CD1c-positive myeloid dendritic cell (primary cell): Measurements from ENCODE around the gene TMEM69.
"Not testable (repeated sequence)": the region's sequence is repeated elsewhere in the genome, so short reads cannot be mapped to it uniquely, and the experiment has no call there.

Source experiments
- DNase-seq: peaks from one replicate; pipeline ENCODE4 v3.0.0-alpha.2; 2016; ENCODE audit errors: extremely low spot score

Gene TMEM69

GRCh38 chr1:45677751-45678245 is 10.2 kb upstream of the TMEM69 start:
- DNase-seq: no peak

- DNase-seq: no peak
Measured at GRCh38 chr1:45678489-45678888, 9.5 kb upstream of the TMEM69 start.

GRCh38 chr1:45679123-45679522 is 8.9 kb upstream of the TMEM69 start:
- DNase-seq: no peak

DNA sequence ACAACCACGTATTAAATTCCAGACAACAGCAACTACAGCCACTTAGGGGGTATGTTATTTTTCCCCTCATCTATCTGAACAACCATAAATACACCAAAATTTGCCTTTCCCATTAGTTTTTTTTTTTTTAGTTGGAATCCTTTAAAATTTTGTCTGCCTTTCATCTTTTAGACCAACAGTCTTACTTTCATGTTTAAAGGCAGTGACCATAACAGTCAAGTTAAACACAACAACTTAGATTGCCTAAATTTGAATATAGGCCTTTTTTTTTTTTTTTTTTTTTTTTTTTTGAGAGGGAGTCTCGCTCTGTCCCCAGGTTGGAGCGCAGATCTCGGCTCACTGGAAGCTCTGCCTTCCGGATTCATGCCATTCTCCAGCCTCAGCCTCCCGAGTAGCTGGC is 5.0 kb upstream of the TMEM69 start:
- no peak for DNase-seq

DNA sequence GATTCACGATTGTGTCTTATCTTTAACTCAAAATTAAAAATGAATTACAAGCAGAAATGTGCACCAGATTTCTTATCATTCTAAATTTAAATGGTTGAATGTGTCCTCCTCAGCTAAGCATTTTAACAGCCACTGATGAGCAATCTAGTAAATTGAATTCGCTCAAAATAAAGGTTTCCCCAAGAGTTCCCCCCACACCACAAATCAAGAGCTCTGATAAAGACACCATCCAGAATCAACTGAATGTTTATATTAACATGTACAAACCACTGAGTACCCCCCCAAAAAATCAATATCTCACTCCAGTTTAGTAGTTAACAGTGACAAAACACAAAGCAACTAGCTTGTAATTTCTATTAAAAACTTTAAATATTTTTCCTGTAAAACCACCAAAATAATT is 3.6 kb upstream of the TMEM69 start:
- no peak for DNase-seq

DNA sequence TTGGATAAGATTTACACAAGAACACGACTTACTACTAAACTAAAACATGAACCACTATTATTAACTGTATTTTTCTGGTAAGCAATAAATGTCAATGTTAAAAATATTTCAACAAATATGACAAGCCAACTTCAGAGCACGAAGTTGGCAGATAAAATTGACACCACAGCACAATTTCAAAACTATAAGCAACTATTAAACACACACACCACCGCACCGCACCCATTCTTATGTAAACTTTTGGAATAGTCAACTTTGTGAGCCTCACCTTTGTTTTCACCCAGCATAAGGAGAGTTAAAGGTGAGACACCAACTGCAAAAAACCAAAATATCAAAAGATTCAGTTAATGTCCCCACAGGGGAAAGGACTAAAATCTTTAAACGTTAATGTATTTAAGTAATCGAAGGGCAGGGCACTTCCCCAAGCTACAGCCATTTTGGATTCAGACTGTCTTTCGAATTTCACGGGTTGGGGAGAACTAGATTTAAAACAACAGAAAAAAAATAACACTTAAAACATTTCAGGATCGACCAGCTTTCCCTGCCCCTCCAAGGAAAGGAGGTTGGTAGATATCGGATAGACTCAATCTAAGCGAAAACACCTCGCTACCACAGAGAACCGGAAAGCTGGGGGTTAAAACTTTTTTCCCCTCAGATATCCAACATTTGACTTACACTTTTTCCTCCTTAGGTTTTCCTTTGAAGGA is 2.5 kb upstream of the TMEM69 start:
- peak; percentile 50 for DNase-seq

GRCh38 chr1:45686015-45686287 is 2.0 kb upstream of the TMEM69 start:
- DNase-seq: peak; percentile 62

GRCh38 chr1:45686288-45687013 is 1.5 kb upstream of the TMEM69 start, which contains the start of gene GPBP1L1:
TSS of gene GPBP1L1 (minus strand) at chr1:45686533. CDS start at chr1:45659087, 27,446 bp downstream.
- DNase-seq: peak; percentile 97

GRCh38 chr1:45687014-45687753 is 797 bp upstream of the TMEM69 start:
- peak; percentile 99 for DNase-seq

DNA sequence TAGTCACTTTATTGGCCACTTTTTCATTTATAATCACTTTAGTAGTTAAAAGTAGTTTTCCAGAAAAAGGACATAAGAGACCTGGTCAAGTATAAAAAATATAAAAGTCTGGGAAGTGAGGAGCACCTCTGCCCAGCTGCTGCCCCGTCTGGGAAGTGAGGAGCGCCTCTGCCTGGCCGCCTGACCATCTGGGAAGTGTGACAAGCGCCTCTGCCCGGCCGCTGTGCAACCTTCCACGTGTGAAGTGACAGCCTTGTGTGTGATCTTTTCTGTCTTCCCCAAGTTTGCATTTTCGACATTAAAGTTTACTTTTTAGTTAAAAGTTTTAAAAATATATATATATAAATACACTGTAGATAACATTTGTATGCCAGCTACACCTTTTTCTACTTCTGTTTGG is 5.8 kb downstream of the TMEM69 start:
- DNase-seq: not testable (repeated sequence)

GRCh38 chr1:45694823-45695222 is 6.8 kb downstream of the TMEM69 start:
- no peak for DNase-seq

GRCh38 chr1:45704637-45705036 is 16.7 kb downstream of the TMEM69 start:
- no peak for DNase-seq

DNA sequence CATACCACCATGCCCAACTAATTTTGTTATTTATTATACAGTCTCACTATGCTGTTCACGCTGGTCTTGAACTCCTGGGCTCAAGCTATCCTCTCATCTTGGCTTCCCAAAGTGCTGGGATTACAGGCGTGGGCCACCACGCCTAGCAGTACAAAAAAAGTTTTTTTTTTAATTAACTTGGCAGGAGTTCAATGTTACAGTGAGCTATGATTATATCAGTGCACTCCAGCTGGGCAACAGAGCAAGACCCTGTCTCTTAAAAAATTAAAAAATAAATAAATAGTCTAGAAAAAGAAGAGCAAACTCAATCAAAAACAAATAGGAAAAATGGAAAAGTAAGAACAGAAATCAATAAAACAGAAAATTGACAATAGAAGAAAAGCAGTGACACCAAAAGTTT is 25.7 kb downstream of the TMEM69 start:
- no peak for DNase-seq

DNA sequence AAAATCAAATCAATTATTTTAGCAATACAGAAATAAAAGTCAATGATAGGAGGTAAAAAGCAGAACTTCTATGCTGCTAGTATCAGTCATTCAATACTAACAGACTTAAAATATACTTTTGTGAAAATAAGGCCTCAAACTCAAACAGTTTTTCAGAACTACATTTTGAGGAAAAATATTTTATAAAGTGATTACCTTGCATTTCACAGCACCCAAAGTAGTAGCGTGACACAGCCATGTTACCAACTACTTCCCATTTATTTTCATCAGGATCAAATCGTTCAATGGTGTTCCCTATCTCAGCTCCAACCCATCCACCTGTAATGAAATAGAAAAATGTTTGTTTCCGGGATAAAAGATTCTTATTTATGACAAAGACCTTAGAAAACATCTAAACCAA is 28.7 kb downstream of the TMEM69 start:
- DNase-seq: no peak

DNA sequence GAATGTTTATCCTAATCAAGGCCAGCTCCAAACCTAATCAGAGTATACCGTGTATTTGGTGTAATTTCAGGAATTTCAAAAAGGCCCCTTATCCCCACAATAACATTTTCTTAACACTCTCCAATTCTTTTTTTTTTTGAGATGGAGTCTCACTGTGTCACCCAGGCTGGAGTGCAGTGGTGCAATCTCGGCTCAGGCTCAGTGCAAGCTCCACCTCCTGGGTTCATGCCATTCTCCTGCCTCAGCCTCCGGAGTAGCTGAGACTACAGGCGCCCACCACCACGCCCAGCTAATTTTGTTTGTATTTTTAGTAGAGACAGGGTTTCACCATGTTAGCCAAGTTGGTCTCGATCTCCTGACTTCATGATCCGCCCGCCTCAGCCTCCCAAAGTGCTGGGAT is 29.4 kb downstream of the TMEM69 start:
- not testable (repeated sequence) for DNase-seq

DNA sequence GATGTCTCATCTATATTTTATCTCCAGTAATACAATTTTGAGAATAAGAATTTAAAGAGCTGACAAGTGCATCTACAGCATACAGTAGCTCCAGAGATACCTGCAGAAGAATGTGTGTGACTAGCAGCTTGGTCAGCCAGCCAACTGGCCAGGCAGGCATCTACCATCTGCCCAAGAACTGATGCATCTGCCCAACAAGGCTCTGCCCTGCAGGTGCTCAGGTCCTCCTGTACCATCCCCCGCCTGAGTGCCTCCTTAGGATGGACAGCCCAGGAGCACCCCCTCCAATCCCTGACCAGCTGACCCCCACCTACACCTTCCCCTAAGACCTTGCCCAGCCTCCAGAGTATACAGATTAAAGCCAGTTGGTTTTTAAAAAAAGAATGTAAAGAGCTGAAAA is 30.3 kb downstream of the TMEM69 start:
- no peak for DNase-seq

- no peak for DNase-seq
Measured at GRCh38 chr1:45721207-45721606, 33.2 kb downstream of the TMEM69 start.

- DNase-seq: peak; percentile 18
Measured at GRCh38 chr1:45722809-45723208, 34.8 kb downstream of the TMEM69 start.

DNA sequence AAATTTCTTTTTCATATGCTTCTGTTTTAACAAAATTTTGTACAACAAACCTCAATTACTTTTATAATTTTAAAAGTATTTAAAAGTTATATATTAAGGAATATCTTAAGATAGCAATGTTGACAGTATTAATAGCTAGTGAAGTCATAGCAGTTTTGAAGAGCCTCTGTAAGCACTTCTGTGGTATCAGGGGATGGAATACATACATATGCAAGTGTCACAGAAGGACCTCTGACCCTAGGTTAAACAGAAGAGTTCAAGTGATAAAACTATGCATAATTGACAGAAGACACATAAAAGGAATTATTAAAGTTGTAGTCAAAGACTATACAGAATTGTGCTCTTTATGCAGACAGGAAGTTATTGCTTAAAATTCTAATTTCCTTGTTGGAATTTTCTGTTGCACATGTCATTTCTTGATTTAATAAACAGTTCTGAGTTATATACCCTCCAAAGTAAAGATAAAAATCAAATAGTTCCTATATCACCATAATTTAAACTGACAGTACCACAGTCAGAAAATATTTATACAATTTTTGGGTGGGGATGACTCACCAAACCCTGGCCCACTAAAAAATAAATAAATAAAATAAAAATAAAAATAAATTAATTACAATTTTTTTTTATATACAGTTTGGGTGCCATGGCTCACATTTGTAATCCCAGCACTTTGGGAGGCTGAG is 35.4 kb downstream of the TMEM69 start:
- DNase-seq: no peak

DNA sequence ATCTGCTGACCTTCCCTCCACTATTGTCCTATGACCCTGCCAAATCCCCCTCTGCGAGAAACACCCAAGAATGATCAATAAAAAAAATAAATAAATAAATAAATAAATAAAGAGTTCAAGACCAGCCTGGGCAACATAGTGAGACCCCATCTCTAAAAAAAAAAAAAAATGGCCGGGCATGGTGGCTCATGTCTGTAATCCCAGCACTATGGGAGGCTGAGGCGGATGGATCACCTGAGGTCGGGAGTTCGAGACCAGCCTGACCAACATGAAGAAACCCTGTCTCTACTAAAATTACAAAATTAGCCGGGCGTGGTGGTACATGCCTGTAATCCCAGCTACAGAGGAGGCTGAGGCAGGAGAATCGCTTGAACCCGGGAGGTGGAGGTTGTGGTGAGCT is 38.0 kb downstream of the TMEM69 start:
- DNase-seq: not testable (repeated sequence)

DNA sequence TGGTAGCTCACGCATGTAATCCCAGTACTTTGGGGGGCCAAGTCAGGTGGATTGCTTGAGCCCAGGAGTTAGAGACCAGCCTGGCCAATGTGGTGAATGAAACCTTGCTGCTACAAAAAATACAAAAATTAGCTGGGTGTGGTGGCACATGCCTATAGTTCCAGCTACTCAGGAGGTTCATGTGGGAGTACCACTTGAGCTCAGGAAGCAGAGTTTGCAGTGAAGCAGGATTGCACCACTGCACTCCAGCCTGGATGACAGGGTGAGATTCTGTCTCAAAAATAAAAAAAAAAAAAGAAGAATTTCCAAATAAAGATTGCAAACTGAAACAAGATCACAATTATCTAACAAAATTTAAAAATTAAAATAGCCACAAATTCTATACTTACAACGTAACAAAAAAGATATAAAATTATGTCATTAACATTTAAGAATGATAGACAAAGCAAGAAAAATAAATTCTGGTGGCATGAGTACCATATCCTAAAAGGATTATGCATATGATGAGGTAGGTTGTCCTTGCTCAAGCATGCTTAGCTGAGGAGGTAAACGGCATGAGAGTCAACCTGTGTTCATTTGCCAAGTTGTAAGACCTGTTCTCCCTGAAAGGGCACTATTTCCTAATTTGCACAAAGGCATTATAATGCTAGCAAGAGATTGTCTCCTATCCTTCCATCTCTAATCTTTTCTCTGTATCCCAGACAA is 42.2 kb downstream of the TMEM69 start:
- peak; percentile 14 for DNase-seq
